ENCODE measurements around the gene FBXL14. TPM values are rescaled to one million over a fixed set of nuclear protein-coding genes. Genes with fewer than 3 reads are reported as not detected.

FBXL14 gene
- total RNA-seq, 4 donors from 2014 or later, result 5.4 to 12.4 (median 7.6) TPM

- no peaks in the 10 kb centered on the region for H3K9me3 ChIP-seq
- WGBS, result 69% methylated on average over 7 of the region's 7 CpGs
- H3K36me3 ChIP-seq, result peaks cover 3% of the 10 kb centered on the region
- H3K4me3 ChIP-seq, result no peak overlapping the region
- no peaks in the 10 kb centered on the region for H3K27me3 ChIP-seq
- TF ChIP-seq CTCF (IDR thresholded peaks at IDR 0.05), result no peak
- TF ChIP-seq POLR2A (IDR thresholded peaks at IDR 0.05), result no peak
- TF ChIP-seq POLR2AphosphoS5 (IDR thresholded peaks at IDR 0.05), result no peak
- no peak for TF ChIP-seq EP300 (IDR thresholded peaks at IDR 0.05)
- peaks cover 26% of the 10 kb centered on the region for H3K4me1 ChIP-seq
- DNase-seq (ENCODE audit: low spot score in 2 of 2), result no peak
- H3K27ac ChIP-seq, result no peak overlapping the region
Observed at GRCh38 chr12:1634149-1634548, 39.8 kb upstream of the FBXL14 start.

- DNase-seq (ENCODE audit: low spot score in 2 of 2), result no peak
- peaks cover 26% of the 10 kb centered on the region for H3K4me1 ChIP-seq
- H3K27me3 ChIP-seq, result no peaks in the 10 kb centered on the region
- no peaks in the 10 kb centered on the region for H3K9me3 ChIP-seq
- H3K36me3 ChIP-seq, result peaks cover 3% of the 10 kb centered on the region
- WGBS, result 86% methylated on average over 3 of the region's 3 CpGs
- TF ChIP-seq POLR2A (IDR thresholded peaks at IDR 0.05), result no peak
- no peak for TF ChIP-seq CTCF (IDR thresholded peaks at IDR 0.05)
- no peak overlapping the region for H3K27ac ChIP-seq
- no peak overlapping the region for H3K4me3 ChIP-seq
Observed at GRCh38 chr12:1633459-1633858, 39.1 kb upstream of the FBXL14 start.

DNA sequence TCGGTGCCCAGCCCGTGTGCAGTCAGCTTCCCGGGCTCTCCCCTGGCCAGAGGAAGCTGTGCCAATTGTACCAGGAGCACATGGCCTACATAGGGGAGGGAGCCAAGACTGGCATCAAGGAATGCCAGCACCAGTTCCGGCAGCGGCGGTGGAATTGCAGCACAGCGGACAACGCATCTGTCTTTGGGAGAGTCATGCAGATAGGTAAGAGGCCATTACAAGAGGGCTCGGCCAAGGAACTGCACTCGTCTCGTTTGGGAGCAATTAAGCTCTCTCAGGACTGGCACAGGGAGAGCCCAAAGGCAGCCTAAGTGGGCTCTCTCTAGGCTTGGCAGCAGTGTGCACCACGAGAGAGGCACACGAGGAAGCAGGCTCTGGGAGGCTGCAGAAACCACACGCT lies 38.3 kb upstream of the FBXL14 start:
- Histone ChIP-seq H3K4me1 (peaks cover 26% of the 10 kb centered on the region), H3K4me3 (no peak overlapping the region), H3K36me3 (peaks cover 3% of the 10 kb centered on the region), H3K9me3 (no peaks in the 10 kb centered on the region), H3K27me3 (no peaks in the 10 kb centered on the region), H3K27ac (no peak overlapping the region)
- TF ChIP-seq POLR2A (IDR thresholded peaks at IDR 0.05) (no peak), EP300 (IDR thresholded peaks at IDR 0.05) (no peak), POLR2AphosphoS5 (IDR thresholded peaks at IDR 0.05) (no peak), CTCF (IDR thresholded peaks at IDR 0.05) (no peak)
- WGBS, result 88% methylated on average over 13 of the region's 14 CpGs
- no peak for DNase-seq (ENCODE audit: low spot score in 2 of 2)

DNA sequence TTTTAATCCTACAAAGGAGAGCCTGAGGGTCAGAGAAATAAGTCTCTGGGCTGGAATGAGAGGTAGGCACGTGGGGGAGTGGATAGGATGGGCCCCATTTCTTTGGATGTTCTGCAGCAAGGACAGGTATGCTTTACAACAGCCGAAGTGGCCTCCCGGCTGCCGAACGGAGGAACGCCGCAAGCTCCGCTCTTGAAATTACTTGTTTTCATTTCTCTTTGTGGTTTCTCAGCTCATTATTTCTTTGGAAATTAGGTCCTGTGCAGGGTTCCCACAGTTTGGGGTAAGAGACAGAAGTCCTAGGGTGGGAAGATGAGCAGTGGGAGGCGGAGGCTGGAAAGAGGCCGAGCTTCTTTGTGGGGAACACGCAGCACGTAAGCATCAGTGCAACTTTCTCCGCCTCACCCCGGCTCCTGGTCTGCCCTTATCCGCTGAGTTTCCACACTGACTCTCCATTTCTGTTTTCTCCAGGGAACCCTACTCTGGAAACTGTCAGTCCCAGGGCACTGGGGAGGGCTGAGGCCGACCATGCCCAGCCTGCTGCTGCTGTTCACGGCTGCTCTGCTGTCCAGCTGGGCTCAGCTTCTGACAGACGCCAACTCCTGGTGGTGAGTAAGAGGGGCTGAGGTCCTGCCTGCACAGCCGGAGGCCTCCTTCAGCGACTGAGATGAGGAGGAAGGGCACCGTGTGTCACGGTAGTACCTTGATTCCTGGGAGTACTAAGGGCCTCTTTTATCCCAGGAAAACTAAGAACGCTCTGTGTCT lies 36.6 kb upstream of the FBXL14 start:
- Histone ChIP-seq H3K4me3 (peak overlapping the region; percentile 61), H3K27ac (no peak overlapping the region), H3K27me3 (no peaks in the 10 kb centered on the region), H3K4me1 (peaks cover 26% of the 10 kb centered on the region), H3K9me3 (no peaks in the 10 kb centered on the region), H3K36me3 (peaks cover 3% of the 10 kb centered on the region)
- no peak for TF ChIP-seq POLR2A (IDR thresholded peaks at IDR 0.05)
- no peak for TF ChIP-seq EP300 (IDR thresholded peaks at IDR 0.05)
- DNase-seq (ENCODE audit: low spot score in 2 of 2), result no peak
- WGBS, result 53% methylated on average over 21 of the region's 23 CpGs

GRCh38 chr12:1630133-1630826 lies 35.9 kb upstream of the FBXL14 start:
- Histone ChIP-seq H3K9me3 (no peaks in the 10 kb centered on the region), H3K4me3 (peak overlapping the region; percentile 61), H3K36me3 (no peaks in the 10 kb centered on the region), H3K27ac (no peak overlapping the region), H3K27me3 (no peaks in the 10 kb centered on the region), H3K4me1 (peaks cover 28% of the 10 kb centered on the region)
- WGBS, result 3% methylated on average over 11 of the region's 58 CpGs
- no peak for DNase-seq (ENCODE audit: low spot score in 2 of 2)
- TF ChIP-seq EP300 (IDR thresholded peaks at IDR 0.05) (no peak), CTCF (IDR thresholded peaks at IDR 0.05) (peak in 1 of 2 donors; percentile 30)

Data from suprapubic skin (tissue), 4 donors.